LNCaP clone FGC (cell line): Measurements from ENCODE around the gene FOXR1.
A peak's percentile ranks its signal among the peaks of the same experiment; 100 is the strongest.

Source experiments
- DNase-seq: peaks from one replicate; pipeline ENCODE4 v3.0.0-alpha.2; 2011; ENCODE audit warnings: low read depth
- H3K4me3 ChIP-seq: 2 replicates; pipeline ENCODE4 v1.5.1; 2011; ENCODE audit warnings: mild to moderate bottlenecking, low read depth, low read length, control low read depth
- CTCF ChIP-seq: IDR thresholded peaks from 2 replicates; pipeline ENCODE4 v1.5.1; 2012; ENCODE audit warnings: mild to moderate bottlenecking; ENCODE audit not compliant: control insufficient read depth, insufficient read depth; ENCODE audit errors: extremely low read depth

FOXR1 gene

GRCh38 chr11:118971646-118972045 is at the start of gene FOXR1:
FOXR1 (plus strand) TSS chr11:118971761; CDS start chr11:118971932, 171 bp downstream.
- no peak for DNase-seq
- TF ChIP-seq CTCF, result no peak
- no peak within 1 kb of the TSS for H3K4me3 ChIP-seq

GRCh38 chr11:118921929-118922744 is 49.4 kb upstream of the FOXR1 start:
- no peak for TF ChIP-seq CTCF
- DNase-seq, result peak; percentile 75
- H3K4me3 ChIP-seq, result peak overlapping the region; percentile 99

- no peak for DNase-seq
- peak overlapping the region; percentile 99 for H3K4me3 ChIP-seq
- TF ChIP-seq CTCF, result no peak
Observed at GRCh38 chr11:118922745-118923627, 48.6 kb upstream of the FOXR1 start.

GRCh38 chr11:118923721-118924587 is 47.6 kb upstream of the FOXR1 start:
- H3K4me3 ChIP-seq, result peak overlapping the region; percentile 99
- TF ChIP-seq CTCF, result no peak
- no peak for DNase-seq

GRCh38 chr11:118924591-118925585 is 46.7 kb upstream of the FOXR1 start:
- no peak for TF ChIP-seq CTCF
- peak overlapping the region; percentile 99 for H3K4me3 ChIP-seq
- DNase-seq, result no peak
